Lower lobe of right lung (tissue), 2 donors: ENCODE data around the gene NOVA1. TPM values are rescaled to one million over a fixed set of nuclear protein-coding genes. Genes with fewer than 3 reads are reported as not detected.

Experiments used
- ATAC-seq, 2 donors: fragments of 200-7000 bp; cut with Tn5 transposase; one replicate each; pipeline ENCODE4 v1.9.1; 2020 to 2022; ENCODE audit warnings: mild to moderate bottlenecking in 2 of 2, moderate library complexity in 2 of 2
- DNase-seq: peaks from one replicate; pipeline ENCODE4 v3.0.0-alpha.2; 2020
- H3K27ac ChIP-seq: fragments of 200-600 bp; one replicate; pipeline ENCODE4 v1.8.0; 2022
- H3K27me3 ChIP-seq: fragments of 200-600 bp; one replicate; pipeline ENCODE4 v1.8.0; 2022; ENCODE audit warnings: low read depth
- H3K36me3 ChIP-seq: fragments of 200-600 bp; one replicate; pipeline ENCODE4 v1.8.0; 2022; ENCODE audit warnings: mild to moderate bottlenecking
- H3K4me1 ChIP-seq: fragments of 200-600 bp; one replicate; pipeline ENCODE4 v1.8.0; 2022
- H3K4me3 ChIP-seq: fragments of 200-600 bp; one replicate; pipeline ENCODE4 v1.8.0; 2022; ENCODE audit warnings: mild to moderate bottlenecking
- H3K9me3 ChIP-seq: fragments of 200-600 bp; one replicate; pipeline ENCODE4 v1.8.0; 2022
- intact Hi-C: fragments of 100-400 bp; cut with DNase I; formaldehyde crosslinking; loops from one replicate; pipeline ENCODE4 v1.11.0; 2022
- total RNA-seq: library from RNA; stranded (reverse); fragmentation: NEBNext Ultra II Directional; extraction: Animal tissue kit (Norgen Biotek cat#: 25700); gene quantifications from one replicate; pipeline ENCODE4 v1.2.1, GENCODE V29; 2021
- TF ChIP-seq, protein P1 (sequence below): fragments of 200-600 bp; IDR thresholded peaks from one replicate; pipeline ENCODE4 v1.8.0; 2022; ENCODE audit warnings: antibody characterized with exemption, mild to moderate bottlenecking
- donor health status: DM: no; HTN: yes; CAD: no; lungs with severe emphysema.

Gene NOVA1
- total RNA-seq, 1 donor from 2014 or later = 3.4 TPM

- Histone ChIP-seq H3K4me3 (peak overlapping the region; percentile 57), H3K9me3 (no peaks in the 10 kb centered on the region), H3K4me1 (no peaks in the 10 kb centered on the region), H3K27me3 (no peaks in the 10 kb centered on the region), H3K27ac (no peak overlapping the region), H3K36me3 (no peaks in the 10 kb centered on the region)
- intact Hi-C loops = no loop called here
- peak in 1 of 2 donors; percentile 17 for ATAC-seq
- DNase-seq = no peak
- TF ChIP-seq, protein P1, sequence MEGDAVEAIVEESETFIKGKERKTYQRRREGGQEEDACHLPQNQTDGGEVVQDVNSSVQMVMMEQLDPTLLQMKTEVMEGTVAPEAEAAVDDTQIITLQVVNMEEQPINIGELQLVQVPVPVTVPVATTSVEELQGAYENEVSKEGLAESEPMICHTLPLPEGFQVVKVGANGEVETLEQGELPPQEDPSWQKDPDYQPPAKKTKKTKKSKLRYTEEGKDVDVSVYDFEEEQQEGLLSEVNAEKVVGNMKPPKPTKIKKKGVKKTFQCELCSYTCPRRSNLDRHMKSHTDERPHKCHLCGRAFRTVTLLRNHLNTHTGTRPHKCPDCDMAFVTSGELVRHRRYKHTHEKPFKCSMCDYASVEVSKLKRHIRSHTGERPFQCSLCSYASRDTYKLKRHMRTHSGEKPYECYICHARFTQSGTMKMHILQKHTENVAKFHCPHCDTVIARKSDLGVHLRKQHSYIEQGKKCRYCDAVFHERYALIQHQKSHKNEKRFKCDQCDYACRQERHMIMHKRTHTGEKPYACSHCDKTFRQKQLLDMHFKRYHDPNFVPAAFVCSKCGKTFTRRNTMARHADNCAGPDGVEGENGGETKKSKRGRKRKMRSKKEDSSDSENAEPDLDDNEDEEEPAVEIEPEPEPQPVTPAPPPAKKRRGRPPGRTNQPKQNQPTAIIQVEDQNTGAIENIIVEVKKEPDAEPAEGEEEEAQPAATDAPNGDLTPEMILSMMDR = no peak
These were observed 703 bp downstream of the NOVA1 start for GRCh38 chr14:26597071-26597588.

- TF ChIP-seq, protein P1 = no peak
- Histone ChIP-seq H3K9me3 (no peaks in the 10 kb centered on the region), H3K27me3 (no peaks in the 10 kb centered on the region), H3K4me1 (no peaks in the 10 kb centered on the region), H3K36me3 (no peaks in the 10 kb centered on the region), H3K4me3 (peak overlapping the region; percentile 57), H3K27ac (no peak overlapping the region)
- intact Hi-C loops = no loop called here
- DNase-seq (no peak), ATAC-seq (no peak)
These were observed 1.2 kb downstream of the NOVA1 start for GRCh38 chr14:26596543-26597061.

DNA sequence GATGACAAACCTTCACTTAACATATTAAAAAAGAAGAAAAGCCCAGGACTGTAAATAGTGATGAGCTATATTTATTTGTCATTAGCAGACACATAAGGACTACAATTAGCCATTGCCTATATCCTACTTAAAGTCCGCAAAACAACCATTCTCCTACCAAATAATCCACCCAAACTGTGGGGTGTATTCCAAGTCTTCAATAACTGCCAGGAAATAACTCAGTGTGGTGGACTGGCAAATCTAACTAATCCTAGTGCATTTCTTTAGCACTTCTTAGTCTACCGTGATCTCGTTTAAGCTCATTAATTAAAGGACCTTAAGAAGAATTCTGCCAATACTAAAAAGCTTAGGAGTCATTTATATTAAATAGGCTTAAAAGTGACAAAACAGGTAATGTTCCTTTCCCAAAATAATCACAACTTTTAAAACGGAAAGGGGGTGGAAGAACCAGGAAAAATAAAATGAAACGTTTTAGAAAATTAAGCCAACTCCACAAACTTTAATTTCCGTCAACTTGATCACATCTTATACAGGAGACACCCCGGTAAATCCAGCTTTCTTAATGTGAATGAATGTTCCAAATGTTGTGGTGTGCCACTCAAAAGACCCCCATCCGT is 1.8 kb downstream of the NOVA1 start:
- H3K4me1 ChIP-seq = no peaks in the 10 kb centered on the region
- no peak for ATAC-seq
- H3K27ac ChIP-seq = no peak overlapping the region
- H3K9me3 ChIP-seq = no peaks in the 10 kb centered on the region
- no peak for DNase-seq
- H3K27me3 ChIP-seq = no peaks in the 10 kb centered on the region
- intact Hi-C loops = no loop called here
- H3K36me3 ChIP-seq = no peaks in the 10 kb centered on the region
- TF ChIP-seq, protein P1 = no peak
- peak overlapping the region; percentile 57 for H3K4me3 ChIP-seq

DNA sequence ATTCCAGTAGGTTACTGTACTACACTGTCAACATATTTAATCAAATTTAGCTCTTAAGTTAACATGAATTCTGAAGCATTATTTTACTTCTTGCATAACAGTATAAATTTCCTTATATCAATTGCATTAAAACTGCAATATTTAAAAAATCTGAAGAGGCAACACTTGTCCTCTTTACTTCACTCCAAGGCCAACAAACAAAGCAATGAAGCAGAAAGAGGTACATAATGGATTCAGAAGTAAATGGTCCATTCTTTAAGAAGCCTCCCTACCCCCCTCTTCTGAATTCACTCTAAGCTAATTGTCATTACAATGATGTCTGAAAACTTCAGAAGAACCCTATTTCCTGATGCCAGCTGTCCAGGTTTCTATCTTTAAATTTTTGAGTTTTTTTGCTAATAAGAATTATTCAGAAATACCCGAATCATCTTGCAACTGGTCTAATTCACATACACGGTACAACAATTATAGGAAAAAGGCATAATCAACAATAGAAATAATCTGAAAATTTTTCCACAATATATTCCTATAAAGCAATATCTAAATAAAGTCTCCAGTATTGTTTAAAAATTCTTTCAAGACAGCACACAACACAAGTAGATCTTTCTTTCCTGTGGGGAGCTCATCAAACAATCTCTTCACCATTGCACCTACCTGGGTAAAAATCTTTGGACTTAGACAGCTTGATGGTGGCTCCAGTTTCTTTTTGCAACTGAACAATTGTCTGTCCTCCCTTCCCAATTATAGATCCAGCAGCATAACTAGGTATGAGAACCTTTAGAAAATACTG is 2.9 kb downstream of the NOVA1 start:
- no peak overlapping the region for H3K4me3 ChIP-seq

GRCh38 chr14:26594148-26594547 is 3.7 kb downstream of the NOVA1 start:
- intact Hi-C loops = no loop called here
- no peak for DNase-seq
- TF ChIP-seq, protein P1 = no peak
- Histone ChIP-seq H3K4me1 (no peaks in the 10 kb centered on the region), H3K4me3 (no peak overlapping the region), H3K36me3 (no peaks in the 10 kb centered on the region), H3K9me3 (no peaks in the 10 kb centered on the region), H3K27me3 (no peaks in the 10 kb centered on the region), H3K27ac (no peak overlapping the region)
- no peak for ATAC-seq

More for the DNA sequence above, 2.9 kb downstream of the NOVA1 start:
- no peaks in the 10 kb centered on the region for H3K9me3 ChIP-seq
- TF ChIP-seq, protein P1 = no peak
- no peaks in the 10 kb centered on the region for H3K27me3 ChIP-seq
- DNase-seq (no peak), ATAC-seq (no peak)
- intact Hi-C loops = no loop called here
- H3K4me1 ChIP-seq = no peaks in the 10 kb centered on the region
- H3K27ac ChIP-seq = no peak overlapping the region
- no peaks in the 10 kb centered on the region for H3K36me3 ChIP-seq
